ENCODE results near the gene ACSM6. TPM values are rescaled to one million over a fixed set of nuclear protein-coding genes. Genes with fewer than 3 reads are reported as not detected.
A peak's percentile ranks its signal among the peaks of the same experiment; 100 is the strongest.

The ACSM6 gene
- total and polyA plus RNA-seq, 8 donors: 0.13 to 7.5 (median 0.68) TPM; not detected in 3

- peak in 2 of 3 donors; percentile 39 to 57 for TF ChIP-seq POLR2AphosphoS5 (IDR thresholded peaks at IDR 0.05)
- TF ChIP-seq, protein P1, sequence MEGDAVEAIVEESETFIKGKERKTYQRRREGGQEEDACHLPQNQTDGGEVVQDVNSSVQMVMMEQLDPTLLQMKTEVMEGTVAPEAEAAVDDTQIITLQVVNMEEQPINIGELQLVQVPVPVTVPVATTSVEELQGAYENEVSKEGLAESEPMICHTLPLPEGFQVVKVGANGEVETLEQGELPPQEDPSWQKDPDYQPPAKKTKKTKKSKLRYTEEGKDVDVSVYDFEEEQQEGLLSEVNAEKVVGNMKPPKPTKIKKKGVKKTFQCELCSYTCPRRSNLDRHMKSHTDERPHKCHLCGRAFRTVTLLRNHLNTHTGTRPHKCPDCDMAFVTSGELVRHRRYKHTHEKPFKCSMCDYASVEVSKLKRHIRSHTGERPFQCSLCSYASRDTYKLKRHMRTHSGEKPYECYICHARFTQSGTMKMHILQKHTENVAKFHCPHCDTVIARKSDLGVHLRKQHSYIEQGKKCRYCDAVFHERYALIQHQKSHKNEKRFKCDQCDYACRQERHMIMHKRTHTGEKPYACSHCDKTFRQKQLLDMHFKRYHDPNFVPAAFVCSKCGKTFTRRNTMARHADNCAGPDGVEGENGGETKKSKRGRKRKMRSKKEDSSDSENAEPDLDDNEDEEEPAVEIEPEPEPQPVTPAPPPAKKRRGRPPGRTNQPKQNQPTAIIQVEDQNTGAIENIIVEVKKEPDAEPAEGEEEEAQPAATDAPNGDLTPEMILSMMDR (IDR thresholded peaks at IDR 0.05): no peak
- Histone ChIP-seq H3K27me3 (no peaks in the 10 kb centered on the region), H3K9me3 (no peaks in the 10 kb centered on the region), H3K4me1 (peaks cover 31 to 66% (median 55%) of the 10 kb centered on the region in 4 donors), H3K27ac (peak overlapping the region; percentile 47 to 91 (median 80)), H3K4me3 (no peak overlapping the region), H3K36me3 (peaks cover 0 to 28% (median 18%) of the 10 kb centered on the region in 4 donors)
- WGBS, 5 donors: 42 to 49% (median 45%) methylated on average over 13 of the region's 13 CpGs
- intact Hi-C loops (cut with DNase I; ENCODE audit: low total_unique reads): no loop called here
- peak in 1 of 2 donors; percentile 62 for DNase-seq
These were observed 79.6 kb downstream of the ACSM6 start for GRCh38 chr10:95273393-95274312.

DNA sequence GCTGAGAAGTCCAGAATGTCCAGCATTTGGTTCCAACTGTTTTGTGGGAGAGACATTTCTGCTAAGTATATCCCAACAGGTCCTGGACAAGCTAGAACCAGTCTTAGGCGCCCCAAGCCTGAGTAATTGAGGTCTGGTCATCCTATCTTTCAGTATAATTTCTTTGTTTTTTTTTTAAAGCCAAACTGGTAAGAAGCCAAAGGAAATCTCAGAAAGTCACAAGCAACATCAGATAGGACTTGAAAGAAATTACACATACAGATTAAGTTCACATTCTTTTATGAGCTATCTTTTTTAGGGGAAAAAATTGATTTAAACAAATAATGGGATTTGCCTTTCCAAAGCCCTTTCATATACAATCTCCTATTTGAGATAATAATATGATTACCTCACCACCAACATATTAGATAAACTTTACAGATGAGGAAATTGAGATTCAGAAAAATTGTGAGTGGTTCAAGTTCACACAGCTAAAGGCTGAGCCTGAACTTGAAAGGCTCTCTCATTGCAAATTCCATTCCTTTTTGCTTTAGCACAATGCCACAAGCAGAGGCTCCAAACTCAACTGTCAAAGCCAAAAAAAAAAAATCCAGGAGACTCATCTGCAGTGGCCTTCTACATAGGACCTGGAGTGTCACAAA lies 81.8 kb downstream of the ACSM6 start:
- whole genome bisulfite sequencing, 5 donors: 26 to 58% (median 37%) methylated on average over 1 of the region's 1 CpG
- H3K4me1 ChIP-seq: peaks cover 40 to 81% (median 70%) of the 10 kb centered on the region in 4 donors
- H3K9me3 ChIP-seq: no peaks in the 10 kb centered on the region

DNA sequence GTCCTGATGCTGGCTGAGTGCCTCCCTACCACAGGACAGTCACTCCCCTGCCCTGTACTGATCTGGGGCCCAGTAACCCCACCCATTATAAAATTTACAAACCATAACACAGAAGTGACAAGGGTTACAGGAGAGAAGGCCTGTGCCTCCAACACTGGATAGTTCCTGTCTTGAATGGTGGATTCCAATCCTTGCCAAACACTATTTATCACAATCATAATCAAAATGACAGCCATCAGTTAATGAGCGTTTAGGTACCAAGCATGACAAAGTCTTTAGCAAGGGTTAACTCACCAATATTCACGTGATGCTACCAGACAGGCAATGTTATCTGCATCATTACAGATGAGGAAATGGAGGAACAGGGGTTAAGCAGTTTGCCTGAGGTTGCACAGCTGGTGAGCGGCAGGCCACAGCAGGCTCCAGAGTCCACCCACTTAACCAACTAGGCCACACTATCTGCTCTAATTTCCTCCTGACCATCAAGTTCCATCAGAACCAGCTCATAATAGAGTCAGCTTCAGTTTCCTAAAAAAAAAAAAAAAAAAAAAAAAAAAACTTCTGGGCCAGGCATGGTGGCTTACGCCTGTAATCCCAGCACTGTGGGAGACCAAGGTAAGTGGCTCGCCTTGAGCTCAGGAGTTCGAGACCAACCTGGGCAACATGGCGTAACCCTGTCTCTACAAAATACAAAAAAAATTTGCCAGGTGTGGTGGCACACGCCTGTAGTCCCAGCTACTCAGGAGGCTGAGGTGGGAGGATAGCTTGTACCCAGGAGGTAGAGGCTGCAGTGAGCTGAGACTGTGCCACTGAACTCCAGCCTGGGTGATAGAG lies 82.5 kb downstream of the ACSM6 start:
- DNase-seq: no peak
- TF ChIP-seq EP300 (IDR thresholded peaks at IDR 0.05) (no peak), POLR2AphosphoS5 (IDR thresholded peaks at IDR 0.05) (no peak), POLR2A (IDR thresholded peaks at IDR 0.05) (no peak)
- TF ChIP-seq, protein P1 (IDR thresholded peaks at IDR 0.05): no peak
- intact Hi-C loops (cut with DNase I; ENCODE audit: low total_unique reads): no loop called here
- H3K4me1 ChIP-seq: peaks cover 41 to 87% (median 70%) of the 10 kb centered on the region in 4 donors
- no peaks in the 10 kb centered on the region for H3K27me3 ChIP-seq
- peaks cover 0 to 2% (median under 1%) of the 10 kb centered on the region in 4 donors for H3K36me3 ChIP-seq
- peak overlapping the region; percentile 58 to 91 (median 80) for H3K27ac ChIP-seq
- WGBS, 5 donors: 73 to 80% (median 77%) methylated on average over 8 of the region's 8 CpGs
- no peak overlapping the region for H3K4me3 ChIP-seq
- H3K9me3 ChIP-seq: no peaks in the 10 kb centered on the region

More for the DNA sequence above, 81.8 kb downstream of the ACSM6 start:
- Histone ChIP-seq H3K36me3 (peaks cover 0 to 8% (median 7%) of the 10 kb centered on the region in 4 donors), H3K4me3 (no peak overlapping the region), H3K27ac (peak overlapping the region; percentile 58 to 91 (median 80)), H3K27me3 (no peaks in the 10 kb centered on the region)
- intact Hi-C loops (cut with DNase I; ENCODE audit: low total_unique reads): no loop called here
- peak in 1 of 2 donors; percentile 64 for DNase-seq
- TF ChIP-seq POLR2AphosphoS5 (IDR thresholded peaks at IDR 0.05) (peak in 1 of 3 donors; percentile 24), EP300 (IDR thresholded peaks at IDR 0.05) (no peak)

DNA sequence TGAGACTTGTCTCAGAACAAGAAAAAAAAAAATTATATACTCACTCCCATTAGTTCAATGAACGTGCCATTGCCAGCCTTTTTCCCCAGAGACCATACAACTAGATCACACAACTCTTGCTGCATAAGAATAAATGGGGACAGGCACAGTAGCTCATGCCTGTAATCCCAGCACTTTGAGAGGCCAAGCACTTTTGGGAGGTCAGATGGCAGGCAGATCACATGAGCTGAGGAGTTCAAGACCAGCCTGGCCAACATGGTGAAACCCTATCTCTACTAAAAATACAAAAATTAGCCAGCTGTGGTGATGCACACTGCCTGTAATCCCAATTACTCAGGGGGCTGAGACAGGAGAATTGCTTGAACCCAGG lies 83.1 kb downstream of the ACSM6 start:
- TF ChIP-seq EP300 (IDR thresholded peaks at IDR 0.05): no peak
- no peak for TF ChIP-seq POLR2A (IDR thresholded peaks at IDR 0.05)
- no peak for TF ChIP-seq POLR2AphosphoS5 (IDR thresholded peaks at IDR 0.05)
- TF ChIP-seq, protein P1 (IDR thresholded peaks at IDR 0.05): no peak
- 61 to 87% (median 68%) methylated on average over 1 of the region's 1 CpG for WGBS, 5 donors
- H3K9me3 ChIP-seq: no peaks in the 10 kb centered on the region
- intact Hi-C loops (cut with DNase I; ENCODE audit: low total_unique reads): no loop called here
- H3K4me1 ChIP-seq: peaks cover 47 to 93% (median 71%) of the 10 kb centered on the region in 4 donors
- no peak for DNase-seq
- H3K36me3 ChIP-seq: no peaks in the 10 kb centered on the region
- H3K27ac ChIP-seq: peak overlapping the region in 4 of 5 donors; percentile 77 to 91 (median 83)
- no peak overlapping the region for H3K4me3 ChIP-seq
- H3K27me3 ChIP-seq: no peaks in the 10 kb centered on the region

All from stomach (tissue), 9 donors.